ENCODE data around the gene ZBTB20.

DNA sequence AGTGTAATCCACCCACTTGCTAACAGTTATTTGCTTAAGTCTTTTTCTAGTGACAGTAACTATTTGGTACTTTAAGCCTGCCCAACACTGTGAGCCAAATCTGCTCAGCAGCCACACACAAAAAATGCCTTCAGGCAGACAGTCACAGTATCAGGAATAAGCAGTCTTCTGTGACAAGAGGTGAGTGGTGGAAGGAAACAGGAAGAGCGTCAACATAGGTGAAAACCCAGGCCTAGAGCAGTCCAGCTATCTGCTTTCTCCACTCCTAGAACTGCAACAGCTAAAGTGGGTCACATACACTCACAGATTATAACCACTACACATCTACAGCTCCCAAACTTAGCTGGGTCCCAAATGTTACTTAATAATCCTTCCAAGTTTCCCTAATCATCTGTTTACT lies 213.7 kb downstream of the ZBTB20 start:
- TF ChIP-seq, protein P1, sequence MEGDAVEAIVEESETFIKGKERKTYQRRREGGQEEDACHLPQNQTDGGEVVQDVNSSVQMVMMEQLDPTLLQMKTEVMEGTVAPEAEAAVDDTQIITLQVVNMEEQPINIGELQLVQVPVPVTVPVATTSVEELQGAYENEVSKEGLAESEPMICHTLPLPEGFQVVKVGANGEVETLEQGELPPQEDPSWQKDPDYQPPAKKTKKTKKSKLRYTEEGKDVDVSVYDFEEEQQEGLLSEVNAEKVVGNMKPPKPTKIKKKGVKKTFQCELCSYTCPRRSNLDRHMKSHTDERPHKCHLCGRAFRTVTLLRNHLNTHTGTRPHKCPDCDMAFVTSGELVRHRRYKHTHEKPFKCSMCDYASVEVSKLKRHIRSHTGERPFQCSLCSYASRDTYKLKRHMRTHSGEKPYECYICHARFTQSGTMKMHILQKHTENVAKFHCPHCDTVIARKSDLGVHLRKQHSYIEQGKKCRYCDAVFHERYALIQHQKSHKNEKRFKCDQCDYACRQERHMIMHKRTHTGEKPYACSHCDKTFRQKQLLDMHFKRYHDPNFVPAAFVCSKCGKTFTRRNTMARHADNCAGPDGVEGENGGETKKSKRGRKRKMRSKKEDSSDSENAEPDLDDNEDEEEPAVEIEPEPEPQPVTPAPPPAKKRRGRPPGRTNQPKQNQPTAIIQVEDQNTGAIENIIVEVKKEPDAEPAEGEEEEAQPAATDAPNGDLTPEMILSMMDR (IDR thresholded peaks at IDR 0.05; ENCODE audit: insufficient read depth, low read length): no peak
- TF ChIP-seq POLR2AphosphoS5 (IDR thresholded peaks at IDR 0.05; ENCODE audit: low read depth): no peak
